K562 treated with DMSO at 1 percent for 48 hours (cell line): ENCODE results near the gene PRAMEF1. TPM values are rescaled to one million over a fixed set of nuclear protein-coding genes. Genes with fewer than 3 reads are reported as not detected.

Experiments used
- total RNA-seq: library from RNA; unstranded; fragments of 300-600 nt; gene quantifications from 2 replicates; pipeline ENCODE4 v1.2.3, GENCODE V29; 2022; ENCODE audit warnings: low replicate concordance; ENCODE audit errors: extremely low read depth

The PRAMEF1 gene
- total RNA-seq: not detected in 2 replicates

GRCh38 chr1:12791097-12791496 lies at the start of gene PRAMEF1:
PRAMEF1 (plus strand) TSS chr1:12791397; CDS start chr1:12793228, 1,831 bp downstream.

GRCh38 chr1:12745992-12746323 lies 45.2 kb upstream of the PRAMEF1 start, which contains the start of gene CFAP107:
CFAP107 (plus strand) TSS chr1:12746200; CDS start chr1:12746431, 231 bp downstream.

GRCh38 chr1:12773438-12773837 lies 17.8 kb upstream of the PRAMEF1 start, which contains the start of gene PRAMEF12:
PRAMEF12 (plus strand) TSS chr1:12773738; CDS start chr1:12774868, 1,130 bp downstream.

GRCh38 chr1:12831310-12831709 lies 40.1 kb downstream of the PRAMEF1 start, which contains the start of gene PRAMEF11:
PRAMEF11 (minus strand) TSS chr1:12831410; CDS start chr1:12828789, 2,621 bp downstream.

Other genes starting within 250 kb of the PRAMEF1 start
- not detected in 2 replicates for gene DHRS3, start 173.2 kb upstream of the PRAMEF1 start, total RNA-seq
- gene AADACL4, start 147.3 kb upstream of the PRAMEF1 start, total RNA-seq: not detected in 2 replicates
- gene AADACL3, start 75.3 kb upstream of the PRAMEF1 start, total RNA-seq: not detected in 2 replicates
- gene CFAP107, start 45.2 kb upstream of the PRAMEF1 start, total RNA-seq: not detected in 2 replicates
- gene PRAMEF12, start 17.7 kb upstream of the PRAMEF1 start, total RNA-seq: not detected in 2 replicates
- gene PRAMEF11, start 40.0 kb downstream of the PRAMEF1 start, total RNA-seq: not detected in 2 replicates
- not detected in 2 replicates for gene HNRNPCL1, start 57.3 kb downstream of the PRAMEF1 start, total RNA-seq
- not detected in 2 replicates for gene PRAMEF2, start 65.7 kb downstream of the PRAMEF1 start, total RNA-seq
- gene PRAMEF4, start 94.8 kb downstream of the PRAMEF1 start, total RNA-seq: not detected in 2 replicates
- gene PRAMEF10, start 106.9 kb downstream of the PRAMEF1 start, total RNA-seq: not detected in 2 replicates
- not detected in 2 replicates for gene PRAMEF7, start 125.2 kb downstream of the PRAMEF1 start, total RNA-seq
- not detected in 2 replicates for gene PRAMEF6, start 156.2 kb downstream of the PRAMEF1 start, total RNA-seq